Measurements from ENCODE around the gene TUFM. TPM values are rescaled to one million over a fixed set of nuclear protein-coding genes. Genes with fewer than 3 reads are reported as not detected.
"Not testable (repeated sequence)": the region's sequence is repeated elsewhere in the genome, so short reads cannot be mapped to it uniquely, and the experiment has no call there.

Gene TUFM
- total RNA-seq, 2 donors from 2014 or later: 122 to 165 TPM

GRCh38 chr16:28823291-28823872 lies 22.8 kb downstream of the TUFM start:
- H3K27me3 ChIP-seq: no peaks in the 10 kb centered on the region
- no peaks in the 10 kb centered on the region for H3K9me3 ChIP-seq
- no peak for DNase-seq (ENCODE audit: low spot score)
- H3K27ac ChIP-seq: peak overlapping the region; percentile 99
- peaks cover 31% of the 10 kb centered on the region for H3K36me3 ChIP-seq
- TF ChIP-seq, protein P1, sequence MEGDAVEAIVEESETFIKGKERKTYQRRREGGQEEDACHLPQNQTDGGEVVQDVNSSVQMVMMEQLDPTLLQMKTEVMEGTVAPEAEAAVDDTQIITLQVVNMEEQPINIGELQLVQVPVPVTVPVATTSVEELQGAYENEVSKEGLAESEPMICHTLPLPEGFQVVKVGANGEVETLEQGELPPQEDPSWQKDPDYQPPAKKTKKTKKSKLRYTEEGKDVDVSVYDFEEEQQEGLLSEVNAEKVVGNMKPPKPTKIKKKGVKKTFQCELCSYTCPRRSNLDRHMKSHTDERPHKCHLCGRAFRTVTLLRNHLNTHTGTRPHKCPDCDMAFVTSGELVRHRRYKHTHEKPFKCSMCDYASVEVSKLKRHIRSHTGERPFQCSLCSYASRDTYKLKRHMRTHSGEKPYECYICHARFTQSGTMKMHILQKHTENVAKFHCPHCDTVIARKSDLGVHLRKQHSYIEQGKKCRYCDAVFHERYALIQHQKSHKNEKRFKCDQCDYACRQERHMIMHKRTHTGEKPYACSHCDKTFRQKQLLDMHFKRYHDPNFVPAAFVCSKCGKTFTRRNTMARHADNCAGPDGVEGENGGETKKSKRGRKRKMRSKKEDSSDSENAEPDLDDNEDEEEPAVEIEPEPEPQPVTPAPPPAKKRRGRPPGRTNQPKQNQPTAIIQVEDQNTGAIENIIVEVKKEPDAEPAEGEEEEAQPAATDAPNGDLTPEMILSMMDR (IDR thresholded peaks at IDR 0.05): no peak
- peaks cover 0 to 28% of the 10 kb centered on the region in 2 donors for H3K4me1 ChIP-seq
- H3K4me3 ChIP-seq: peak overlapping the region; percentile 92 to 99

DNA sequence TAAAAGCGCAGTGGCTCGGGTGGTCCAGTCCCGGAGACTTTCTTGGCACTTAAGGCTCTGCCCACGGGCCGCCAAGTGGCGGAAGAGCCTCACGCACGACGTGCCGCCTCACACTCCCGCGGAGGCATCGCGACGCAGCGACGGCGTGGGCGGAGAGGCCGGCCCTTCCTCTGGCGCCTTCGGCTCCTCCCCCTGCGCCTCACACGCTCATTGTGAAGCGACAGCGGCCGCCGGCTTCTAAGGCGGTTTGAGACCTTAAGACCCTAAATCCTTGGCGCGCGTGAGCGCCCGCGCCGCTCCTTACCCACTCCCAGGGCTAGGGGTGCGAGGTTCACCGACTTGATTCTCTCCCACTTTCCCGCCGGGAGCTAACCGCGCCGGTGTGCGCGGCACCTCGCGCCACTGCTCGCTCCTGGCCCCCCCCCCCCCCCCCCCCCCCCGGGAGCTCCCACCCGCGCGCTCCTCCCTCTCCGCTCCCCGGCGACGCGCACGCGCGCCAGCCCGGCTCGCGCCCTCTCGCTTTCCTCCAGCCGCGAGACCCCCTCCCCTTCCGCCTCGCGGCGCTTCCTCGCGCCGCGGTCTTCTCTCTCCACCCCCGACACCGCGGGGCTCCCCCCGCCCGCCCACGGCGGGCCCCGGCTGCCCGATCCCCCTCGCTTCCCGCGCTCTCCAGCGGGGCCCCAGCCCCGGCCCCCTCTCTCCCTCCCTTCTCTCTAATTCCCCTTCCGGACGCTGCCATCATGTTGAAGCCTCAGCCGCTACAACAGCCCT lies 23.4 kb downstream of the TUFM start, which contains the start of gene ATXN2L:
TSS of gene ATXN2L (plus strand) at position 480 of the 771 bp plus-strand sequence. CDS start at position 741, 261 bp downstream.
- no peaks in the 10 kb centered on the region for H3K9me3 ChIP-seq
- DNase-seq (ENCODE audit: low spot score): peak; percentile 90
- H3K36me3 ChIP-seq: peaks cover 25% of the 10 kb centered on the region
- peaks cover 0 to 28% of the 10 kb centered on the region in 2 donors for H3K4me1 ChIP-seq
- no peaks in the 10 kb centered on the region for H3K27me3 ChIP-seq
- H3K27ac ChIP-seq: peak within 1 kb of the TSS; percentile 99
- TF ChIP-seq, protein P1 (IDR thresholded peaks at IDR 0.05): no peak
- peak within 1 kb of the TSS; percentile 92 to 99 for H3K4me3 ChIP-seq

- Histone ChIP-seq H3K4me1 (peaks cover 0 to 28% of the 10 kb centered on the region in 2 donors), H3K36me3 (peaks cover 17% of the 10 kb centered on the region), H3K9me3 (no peaks in the 10 kb centered on the region), H3K27ac (peak overlapping the region; percentile 99), H3K27me3 (no peaks in the 10 kb centered on the region), H3K4me3 (peak overlapping the region; percentile 92 to 99)
- DNase-seq (ENCODE audit: low spot score): no peak
- TF ChIP-seq, protein P1 (IDR thresholded peaks at IDR 0.05): no peak
Observed at GRCh38 chr16:28821874-28822519, 24.2 kb downstream of the TUFM start.

DNA sequence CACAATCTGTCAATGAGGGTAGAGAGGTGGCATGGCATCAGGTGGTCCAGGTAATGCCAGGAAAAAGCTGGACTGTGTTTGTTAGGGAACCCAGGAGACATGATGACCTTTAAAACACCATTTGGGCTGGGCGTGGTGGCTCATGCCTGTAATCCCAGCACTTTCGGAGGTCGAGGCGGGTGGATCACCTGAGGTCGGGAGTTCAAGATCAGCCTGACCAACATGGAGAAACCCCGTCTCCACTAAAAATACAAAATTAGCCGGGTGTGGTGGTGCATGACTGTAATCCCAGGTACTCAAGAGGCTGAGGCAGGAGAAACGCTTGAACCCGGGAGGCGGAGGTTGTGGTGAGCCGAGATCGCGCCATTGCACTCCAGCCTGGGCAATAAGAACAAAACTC lies 25.6 kb downstream of the TUFM start:
- not testable (repeated sequence) for H3K9me3 ChIP-seq; H3K27me3 ChIP-seq; H3K4me3 ChIP-seq; DNase-seq (ENCODE audit: low spot score); H3K36me3 ChIP-seq; H3K27ac ChIP-seq
- H3K4me1 ChIP-seq: peaks cover 0 to 21% of the 10 kb centered on the region in 2 donors

DNA sequence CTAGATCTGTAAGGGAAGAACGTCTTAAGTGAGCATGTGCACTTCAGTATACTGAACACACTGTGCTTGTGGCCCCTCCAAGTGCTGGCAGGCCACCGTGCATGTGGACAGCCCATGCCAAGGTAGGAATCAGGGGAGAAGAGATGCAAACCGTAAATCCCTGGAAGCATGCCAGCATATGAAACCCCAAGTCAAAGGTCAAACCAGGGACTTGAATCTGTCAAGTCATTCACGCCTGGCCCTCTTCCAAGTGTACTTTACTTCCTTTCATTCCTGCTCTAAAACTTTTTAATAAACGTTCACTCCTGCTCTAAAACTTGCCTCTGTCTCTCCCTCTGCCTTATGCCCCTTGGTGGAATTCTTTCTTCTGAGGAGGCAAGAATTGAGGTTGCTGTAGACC lies 26.1 kb downstream of the TUFM start:
- no peaks in the 10 kb centered on the region for H3K9me3 ChIP-seq
- no peak for DNase-seq (ENCODE audit: low spot score)
- TF ChIP-seq, protein P1 (IDR thresholded peaks at IDR 0.05): no peak

GRCh38 chr16:28807445-28808120 lies 38.6 kb downstream of the TUFM start:
- not testable (repeated sequence) for H3K27ac ChIP-seq; H3K36me3 ChIP-seq; H3K4me3 ChIP-seq; H3K27me3 ChIP-seq; DNase-seq (ENCODE audit: low spot score); H3K9me3 ChIP-seq; H3K4me1 ChIP-seq

More for the DNA sequence above, 26.1 kb downstream of the TUFM start:
- Histone ChIP-seq H3K36me3 (no peaks in the 10 kb centered on the region), H3K4me3 (no peak overlapping the region), H3K4me1 (peaks cover 0 to 15% of the 10 kb centered on the region in 2 donors), H3K27ac (no peak overlapping the region), H3K27me3 (no peaks in the 10 kb centered on the region)
